Stomach (tissue), 9 donors: ENCODE measurements around the gene FCGR2B. TPM values are rescaled to one million over a fixed set of nuclear protein-coding genes. Genes with fewer than 3 reads are reported as not detected.
A peak's percentile ranks its signal among the peaks of the same experiment; 100 is the strongest.

ENCODE experiments used
- DNase-seq, 2 donors: peaks; one replicate each; pipeline versions ENCODE4 v3.0.0 to v3.0.0-alpha.2; 2013 to 2019
- H3K27ac ChIP-seq, 5 donors: fragments of 200-600 bp in 4 of 5; sonication (generic) in 4 of 5; one replicate each; pipeline ENCODE4 v1.5.1; 2013 to 2019; ENCODE audit warnings: mild to moderate bottlenecking in 1 of 5, moderate library complexity in 1 of 5
- H3K27me3 ChIP-seq, 3 donors: fragments of 200-600 bp; sonication (generic); one replicate each; pipeline ENCODE4 v1.5.1; 2017 to 2019; ENCODE audit warnings: mixed run types in 1 of 3
- H3K36me3 ChIP-seq, 4 donors: fragments of 200-600 bp; sonication (generic); 1 replicate in 3 of 4; 2 replicates in 1 of 4; pipeline ENCODE4 v1.5.1; 2016 to 2019
- H3K4me1 ChIP-seq, 4 donors: fragments of 200-600 bp; sonication (generic); one replicate each; pipeline ENCODE4 v1.5.1; 2016 to 2019
- H3K4me3 ChIP-seq, 4 donors: fragments of 200-600 bp; sonication (generic) in 3 of 4; one replicate each; pipeline ENCODE4 v1.5.1; 2016 to 2019; ENCODE audit warnings: mild to moderate bottlenecking in 1 of 4
- H3K9me3 ChIP-seq, 4 donors: fragments of 200-600 bp; sonication (generic); one replicate each; pipeline ENCODE4 v1.5.1; 2016 to 2019
- CTCF ChIP-seq, 7 experiments: fragments of 450-650 bp in 4 of 7; fragments of 200-600 bp in 3 of 7; sonication (generic) in 3 of 7; IDR thresholded peaks; one replicate each; pipeline ENCODE4 v1.5.1; 2016 to 2019; ENCODE audit warnings: antibody characterized with exemption in 7 of 7, control low read depth in 2 of 7, mild to moderate bottlenecking in 1 of 7
- EP300 ChIP-seq: sonication (generic); formaldehyde crosslinking; IDR thresholded peaks from one replicate; pipeline ENCODE4 v1.6.1; 2017; ENCODE audit warnings: antibody characterized with exemption
- POLR2A ChIP-seq, 4 donors: fragments of 450-650 bp; IDR thresholded peaks; one replicate each; pipeline ENCODE4 v1.6.1; 2016; ENCODE audit warnings: antibody characterized with exemption in 4 of 4, control low read depth in 2 of 4, mild to moderate bottlenecking in 1 of 4, moderate library complexity in 1 of 4
- POLR2AphosphoS5 ChIP-seq, 3 donors: sonication (generic); formaldehyde crosslinking; IDR thresholded peaks; one replicate each; pipeline ENCODE4 v1.6.1; 2016; ENCODE audit warnings: antibody characterized with exemption in 3 of 3
- WGBS, 5 donors: extraction: QIAGEN DNeasy Blood & Tissue Kit in 3 of 5; methylation state at CpG; one replicate each; pipeline versions ENCODE4 v1.1.5 to v1.1.7; 2013 to 2018; 5-methylcytosine and 5-hydroxymethylcytosine counted together
- intact Hi-C: fragments of 100-400 bp; cut with DNase I; formaldehyde crosslinking; loops from one replicate; pipeline ENCODE4 v1.15.1; 2023; ENCODE audit warnings: low total_unique reads
- polyA plus RNA-seq, 3 donors: library from polyadenylated mRNA; stranded (reverse); fragments of 200-250 nt; gene quantifications; one replicate each; pipeline ENCODE4 v1.2.3, GENCODE V29; 2013
- small RNA-seq, 4 donors: library from RNA; depleted of rRNA; stranded (forward); fragments of <200 nt; gene quantifications; one replicate each; pipeline ENCODE3, GENCODE V24; 2016
- total RNA-seq, 5 donors: library from RNA; depleted of rRNA; stranded (reverse); fragments of >200 nt; gene quantifications; one replicate each; pipeline versions ENCODE4 v1.1.0 to v1.2.3, GENCODE V29; 2014 to 2016
- donor health status: healthy with polysubstance abuse.
- donor health status: Bipolar disorder and iron deficiency.
- donor health status: healthy.

The FCGR2B gene
- total and polyA plus RNA-seq, 8 donors: 0.58 to 16.9 (median 2.1) TPM

- Histone ChIP-seq H3K4me1 (peaks cover 8 to 26% (median 19%) of the 10 kb centered on the region in 4 donors), H3K27me3 (peaks cover 0 to 63% (median 0%) of the 10 kb centered on the region in 3 donors), H3K27ac (peak overlapping the region; percentile 79 to 90 (median 88)), H3K36me3 (no peaks in the 10 kb centered on the region), H3K9me3 (no peaks in the 10 kb centered on the region), H3K4me3 (peak overlapping the region; percentile 68 to 93 (median 78))
- DNase-seq: peak; percentile 48 to 71
- TF ChIP-seq CTCF (IDR thresholded peaks at IDR 0.05) (peak in 3 of 7 experiments; percentile 10 to 20 (median 17)), POLR2A (IDR thresholded peaks at IDR 0.05) (no peak)
- 0 to 1% (median 1%) methylated on average over 33 to 34 of the region's 34 CpGs for WGBS, 5 donors
- intact Hi-C loops: no loop called here
Observed at GRCh38 chr1:161725908-161726472, 63.0 kb downstream of the FCGR2B start.

GRCh38 chr1:161726473-161727255 lies 63.7 kb downstream of the FCGR2B start:
- 0 to 1% (median 0%) methylated on average over 21 to 82 of the region's 83 CpGs for WGBS, 5 donors
- TF ChIP-seq EP300 (no peak), POLR2AphosphoS5 (IDR thresholded peaks at IDR 0.05) (peak in 2 of 3 donors; percentile 54 to 67)
- intact Hi-C loops: no loop called here
- H3K27ac ChIP-seq: peak overlapping the region; percentile 79 to 90 (median 88)
- peak; percentile 84 to 96 for DNase-seq
- H3K4me3 ChIP-seq: peak overlapping the region; percentile 68 to 93 (median 78)
- no peaks in the 10 kb centered on the region for H3K9me3 ChIP-seq
- peaks cover 8 to 26% (median 19%) of the 10 kb centered on the region in 4 donors for H3K4me1 ChIP-seq
- H3K36me3 ChIP-seq: no peaks in the 10 kb centered on the region
- peaks cover 0 to 56% (median 0%) of the 10 kb centered on the region in 3 donors for H3K27me3 ChIP-seq

- DNase-seq: peak in 1 of 2 donors; percentile 59
- Histone ChIP-seq H3K27ac (peak overlapping the region; percentile 69 to 90 (median 88)), H3K36me3 (no peaks in the 10 kb centered on the region), H3K4me1 (peaks cover 8 to 26% (median 19%) of the 10 kb centered on the region in 4 donors), H3K4me3 (peak overlapping the region; percentile 68 to 93 (median 78)), H3K27me3 (peaks cover 0 to 49% (median 0%) of the 10 kb centered on the region in 3 donors), H3K9me3 (no peaks in the 10 kb centered on the region)
- intact Hi-C loops: no loop called here
- TF ChIP-seq CTCF (IDR thresholded peaks at IDR 0.05) (no peak), POLR2A (IDR thresholded peaks at IDR 0.05) (no peak), EP300 (no peak), POLR2AphosphoS5 (IDR thresholded peaks at IDR 0.05) (peak in 1 of 3 donors; percentile 6)
- WGBS, 5 donors: 2 to 8% (median 3%) methylated on average over 31 to 38 of the region's 38 CpGs
Observed at GRCh38 chr1:161727256-161727924, 64.4 kb downstream of the FCGR2B start.

Small RNAs within 50 kb of the gene (small RNA-seq; reads per million reads assigned to genes)
- 0 reads per million in 4 donors for gene RF00019

Other genes with a start within 250 kb of the FCGR2B start
- 10 to 100 TPM in 3 of 5 donors, 1 to 10 TPM in 2; 2.0 to 91.0 (median 24.3) TPM for gene FCGR2A, start 157.7 kb upstream of the FCGR2B start, total RNA-seq
- 10 to 100 TPM in 2 of 3 donors, 1 to 10 TPM in 1; 4.5 to 26.6 (median 12.2) TPM for gene FCGR2A, start 157.7 kb upstream of the FCGR2B start, polyA plus RNA-seq
- under 1 TPM in 3 of 5 donors, not detected in 2; 0.45 to 0.73 (median 0.58) TPM for gene HSPA6, start 138.6 kb upstream of the FCGR2B start, total RNA-seq
- 1 to 10 TPM in 1 of 3 donors, under 1 TPM in 2; 0.61 to 2.9 (median 0.98) TPM for gene HSPA6, start 138.6 kb upstream of the FCGR2B start, polyA plus RNA-seq
- 10 to 100 TPM in 2 of 5 donors, 1 to 10 TPM in 2, not detected in 1; 2.2 to 13.5 (median 9.8) TPM for gene FCGR3A, start 113.3 kb upstream of the FCGR2B start, total RNA-seq
- 10 to 100 TPM in 1 of 3 donors, 1 to 10 TPM in 2; 2.8 to 18.0 (median 5.8) TPM for gene FCGR3A, start 113.3 kb upstream of the FCGR2B start, polyA plus RNA-seq
- 1 to 10 TPM in 2 of 5 donors, not detected in 3; 1.1 to 1.8 TPM for gene FCGR3B, start 32.0 kb upstream of the FCGR2B start, total RNA-seq
- 1 to 10 TPM in 2 of 3 donors, under 1 TPM in 1; 0.50 to 2.4 (median 1.2) TPM for gene FCGR3B, start 32.0 kb upstream of the FCGR2B start, polyA plus RNA-seq
- gene FCRLA, start 44.1 kb downstream of the FCGR2B start, total RNA-seq: 1 to 10 TPM in 1 of 5 donors, not detected in 4; 2.6 TPM
- 1 to 10 TPM in 2 of 3 donors, not detected in 1; 1.8 to 3.4 TPM for gene FCRLA, start 44.1 kb downstream of the FCGR2B start, polyA plus RNA-seq
- gene FCRLB, start 58.4 kb downstream of the FCGR2B start, total RNA-seq: 1 to 10 TPM in 1 of 5 donors, under 1 TPM in 1, not detected in 3; 0.55 to 3.8 TPM
- gene FCRLB, start 58.4 kb downstream of the FCGR2B start, polyA plus RNA-seq: under 1 TPM in 2 of 3 donors, not detected in 1; 0.30 to 0.68 TPM
- gene DUSP12, start 86.6 kb downstream of the FCGR2B start, total RNA-seq: 10 to 100 TPM in 4 of 5 donors, 1 to 10 TPM in 1; 1.8 to 39.1 (median 22.2) TPM
- 10 to 100 TPM; 14.1 to 26.7 (median 20.2) TPM for gene DUSP12, start 86.6 kb downstream of the FCGR2B start, polyA plus RNA-seq
- 10 to 100 TPM in 4 of 5 donors, 1 to 10 TPM in 1; 5.5 to 54.3 (median 22.7) TPM for gene ATF6, start 103.2 kb downstream of the FCGR2B start, total RNA-seq
- gene ATF6, start 103.2 kb downstream of the FCGR2B start, polyA plus RNA-seq: 1 to 10 TPM; 3.4 to 4.4 (median 3.6) TPM